WI38 (cell line): ENCODE measurements around the gene ANKRD60.

Experiments used
- H3K4me3 ChIP-seq: 2 replicates; pipeline ENCODE4 v1.5.1; 2011; ENCODE audit warnings: low read depth, mild to moderate bottlenecking, control low read depth, low read length
- TF ChIP-seq, protein P1 (sequence below): IDR thresholded peaks from 2 replicates; pipeline ENCODE4 v1.5.1; 2012; ENCODE audit warnings: low read depth, mild to moderate bottlenecking, control low read depth, low read length

Gene ANKRD60

DNA sequence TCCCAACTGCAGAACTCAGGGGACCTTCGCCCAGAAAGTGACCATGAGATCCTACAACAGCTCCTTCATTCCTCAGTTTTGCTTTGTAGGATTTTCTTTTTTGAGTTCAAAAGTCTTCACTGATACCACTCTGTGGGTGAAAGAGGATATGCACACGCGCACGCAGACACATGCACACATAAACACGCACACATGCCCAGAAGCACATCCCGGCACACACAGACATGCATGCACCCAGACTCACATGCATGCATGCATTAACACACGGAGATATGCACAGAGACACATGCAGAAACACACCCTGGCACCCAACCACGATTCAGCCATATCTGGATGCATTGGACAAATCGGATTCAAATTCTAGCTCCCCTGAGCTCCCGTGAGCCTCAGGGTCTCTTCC lies 36.4 kb downstream of the ANKRD60 start:
- no peak overlapping the region for H3K4me3 ChIP-seq
- TF ChIP-seq, protein P1, sequence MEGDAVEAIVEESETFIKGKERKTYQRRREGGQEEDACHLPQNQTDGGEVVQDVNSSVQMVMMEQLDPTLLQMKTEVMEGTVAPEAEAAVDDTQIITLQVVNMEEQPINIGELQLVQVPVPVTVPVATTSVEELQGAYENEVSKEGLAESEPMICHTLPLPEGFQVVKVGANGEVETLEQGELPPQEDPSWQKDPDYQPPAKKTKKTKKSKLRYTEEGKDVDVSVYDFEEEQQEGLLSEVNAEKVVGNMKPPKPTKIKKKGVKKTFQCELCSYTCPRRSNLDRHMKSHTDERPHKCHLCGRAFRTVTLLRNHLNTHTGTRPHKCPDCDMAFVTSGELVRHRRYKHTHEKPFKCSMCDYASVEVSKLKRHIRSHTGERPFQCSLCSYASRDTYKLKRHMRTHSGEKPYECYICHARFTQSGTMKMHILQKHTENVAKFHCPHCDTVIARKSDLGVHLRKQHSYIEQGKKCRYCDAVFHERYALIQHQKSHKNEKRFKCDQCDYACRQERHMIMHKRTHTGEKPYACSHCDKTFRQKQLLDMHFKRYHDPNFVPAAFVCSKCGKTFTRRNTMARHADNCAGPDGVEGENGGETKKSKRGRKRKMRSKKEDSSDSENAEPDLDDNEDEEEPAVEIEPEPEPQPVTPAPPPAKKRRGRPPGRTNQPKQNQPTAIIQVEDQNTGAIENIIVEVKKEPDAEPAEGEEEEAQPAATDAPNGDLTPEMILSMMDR, result no peak

DNA sequence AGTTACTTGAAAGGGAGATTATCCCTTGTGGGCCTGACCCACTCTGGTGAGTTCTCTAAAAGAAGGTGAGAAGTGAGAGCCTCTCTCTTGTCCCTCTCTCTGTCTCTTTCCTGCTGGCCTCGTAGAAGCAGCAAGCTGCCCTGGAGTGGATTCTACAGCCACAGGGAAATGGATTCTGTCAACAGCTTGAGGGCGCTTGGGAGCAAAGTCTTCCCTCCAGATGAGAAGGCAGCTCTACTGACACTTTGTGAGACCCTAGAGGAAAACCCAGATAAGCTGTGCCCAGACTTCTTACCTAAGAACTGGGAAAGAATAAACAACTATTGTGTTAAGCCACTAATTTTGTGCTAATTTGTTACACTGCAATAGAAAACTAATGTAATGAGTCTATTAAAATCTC lies 39.9 kb downstream of the ANKRD60 start:
- TF ChIP-seq, protein P1, result no peak
- H3K4me3 ChIP-seq, result no peak overlapping the region

DNA sequence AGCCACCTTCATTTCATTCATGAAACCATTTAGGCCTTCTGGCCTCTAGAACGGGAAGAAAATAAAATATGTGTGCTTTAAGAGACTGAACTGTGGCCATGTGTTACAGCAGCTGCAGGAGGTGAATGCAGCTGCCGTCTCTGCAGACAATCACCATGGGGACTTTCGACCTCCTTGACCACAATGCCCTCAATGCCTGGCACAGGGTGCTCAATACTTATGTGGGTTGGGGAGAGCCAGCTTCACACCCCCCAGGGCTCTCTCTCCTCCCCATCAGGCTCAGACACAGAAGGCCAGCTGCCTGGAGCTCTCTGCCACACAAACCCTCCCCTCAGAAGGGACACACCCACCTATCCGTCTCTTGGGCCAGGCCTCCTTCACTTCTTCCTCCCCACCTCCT lies 43.5 kb downstream of the ANKRD60 start:
- H3K4me3 ChIP-seq, result no peak overlapping the region
- TF ChIP-seq, protein P1, result no peak

DNA sequence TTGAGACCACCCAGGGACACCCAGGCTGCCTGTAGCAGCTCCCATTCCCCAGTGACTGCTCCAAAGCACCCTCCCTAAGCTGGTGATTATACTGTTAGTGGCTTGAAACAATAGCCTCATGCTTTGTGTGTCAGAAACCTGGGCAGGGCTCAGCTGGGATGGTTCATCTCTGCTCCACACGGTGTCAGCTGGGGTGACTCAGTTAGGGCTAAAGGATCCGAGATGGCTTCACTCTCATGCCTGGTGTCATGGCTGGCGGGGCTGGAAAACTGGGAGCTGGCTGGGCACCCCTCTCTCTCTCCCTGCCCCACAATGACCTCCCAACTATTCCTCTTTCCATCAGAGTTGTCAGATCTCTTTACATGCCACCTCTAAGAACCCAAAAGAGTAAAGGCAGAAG lies 44.4 kb downstream of the ANKRD60 start:
- no peak overlapping the region for H3K4me3 ChIP-seq
- TF ChIP-seq, protein P1, result no peak

DNA sequence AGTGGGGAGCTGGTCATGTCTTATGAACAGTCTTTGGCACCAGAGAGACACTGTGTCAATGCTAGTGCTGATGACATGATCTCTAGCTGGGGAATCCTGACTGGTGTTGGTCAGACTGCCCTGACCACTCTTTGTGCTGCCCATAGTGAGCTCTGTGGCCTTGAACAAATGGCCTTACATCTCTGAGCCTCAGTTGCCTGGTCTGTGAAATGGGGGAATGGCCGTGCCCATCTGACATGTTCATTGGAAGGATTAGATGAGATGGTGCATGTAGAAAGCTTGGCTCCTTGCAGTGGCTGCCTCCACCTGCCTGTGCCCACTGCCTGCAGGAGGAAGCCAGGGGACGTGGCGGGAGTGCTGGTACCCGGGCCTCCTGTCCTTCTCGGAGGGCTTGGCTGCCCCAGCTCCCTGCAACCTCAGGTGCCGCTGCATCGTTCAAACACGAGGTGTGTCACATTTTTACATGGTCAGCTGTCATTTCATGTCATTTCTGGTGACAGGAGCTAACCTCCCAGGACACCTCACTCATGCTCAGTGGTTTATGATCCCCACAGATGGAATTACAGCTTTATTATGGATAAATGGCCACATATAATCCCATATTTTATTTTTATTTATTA lies 45.8 kb downstream of the ANKRD60 start:
- H3K4me3 ChIP-seq, result no peak overlapping the region
- TF ChIP-seq, protein P1, result no peak

DNA sequence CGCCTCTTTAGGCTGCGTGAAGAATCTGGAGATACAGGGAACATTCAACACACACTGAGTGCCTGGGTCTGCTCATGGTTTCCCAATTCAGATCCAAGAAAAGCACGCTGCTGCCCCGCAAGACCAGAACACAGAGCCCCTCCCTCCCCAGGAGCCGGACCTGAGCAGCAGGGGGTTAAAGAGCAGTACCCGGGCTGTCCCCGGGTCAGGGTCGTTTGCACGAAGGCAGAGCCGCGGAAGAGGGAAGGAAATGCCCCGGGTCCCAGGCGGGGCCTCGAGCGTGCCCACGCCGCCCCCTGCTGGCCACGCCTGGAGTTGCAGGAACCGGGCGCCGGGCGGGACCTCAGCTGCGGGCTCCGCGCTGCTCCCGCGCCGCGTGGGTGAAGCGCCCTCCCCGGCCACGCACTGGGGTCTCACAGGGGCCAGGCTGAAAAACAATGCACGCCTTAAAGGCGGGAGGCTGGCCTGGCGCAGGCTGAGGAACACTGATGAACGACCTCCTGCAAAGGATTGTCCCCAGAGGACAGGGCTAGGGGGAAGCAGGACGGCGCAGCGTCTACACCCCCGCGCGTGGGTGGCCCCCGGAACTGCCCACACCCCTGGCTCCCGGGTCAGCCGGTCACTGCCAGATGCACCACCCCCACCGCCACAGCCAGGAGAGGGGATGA lies 48.9 kb downstream of the ANKRD60 start:
- peak overlapping the region; percentile 23 for H3K4me3 ChIP-seq
- TF ChIP-seq, protein P1, result peak; percentile 94

DNA sequence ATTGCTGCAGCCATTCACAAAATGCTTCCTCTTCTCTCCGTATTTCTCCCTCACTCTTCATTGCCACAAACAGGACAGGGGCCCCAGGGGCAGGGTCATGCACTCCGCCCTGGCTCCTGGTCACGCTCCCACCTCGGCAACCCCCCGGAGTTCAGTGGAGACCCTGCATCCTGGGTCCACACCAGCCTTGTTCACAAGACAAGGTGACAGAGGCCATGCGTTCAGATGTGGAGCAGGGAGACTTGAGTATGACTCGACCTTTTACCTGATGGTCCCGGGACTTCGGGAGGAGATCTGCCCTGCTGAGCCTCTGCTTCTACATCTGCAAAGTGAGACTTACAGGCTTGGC lies 49.4 kb downstream of the ANKRD60 start:
- TF ChIP-seq, protein P1, result no peak
- H3K4me3 ChIP-seq, result no peak overlapping the region
